ENCODE measurements around the gene IRF2.

IRF2 gene

GRCh38 chr4:184506527-184507121 is 32.3 kb upstream of the IRF2 start:
- TF ChIP-seq CTCF (IDR thresholded peaks at IDR 0.05; ENCODE audit: low read depth, low read length), result no peak
- H3K4me3 ChIP-seq (ENCODE audit: low read depth, low read length), result no peak overlapping the region

GRCh38 chr4:184504385-184504784 is 30.0 kb upstream of the IRF2 start:
- no peak overlapping the region for H3K4me3 ChIP-seq (ENCODE audit: low read depth, low read length)
- no peak for TF ChIP-seq CTCF (IDR thresholded peaks at IDR 0.05; ENCODE audit: low read depth, low read length)

DNA sequence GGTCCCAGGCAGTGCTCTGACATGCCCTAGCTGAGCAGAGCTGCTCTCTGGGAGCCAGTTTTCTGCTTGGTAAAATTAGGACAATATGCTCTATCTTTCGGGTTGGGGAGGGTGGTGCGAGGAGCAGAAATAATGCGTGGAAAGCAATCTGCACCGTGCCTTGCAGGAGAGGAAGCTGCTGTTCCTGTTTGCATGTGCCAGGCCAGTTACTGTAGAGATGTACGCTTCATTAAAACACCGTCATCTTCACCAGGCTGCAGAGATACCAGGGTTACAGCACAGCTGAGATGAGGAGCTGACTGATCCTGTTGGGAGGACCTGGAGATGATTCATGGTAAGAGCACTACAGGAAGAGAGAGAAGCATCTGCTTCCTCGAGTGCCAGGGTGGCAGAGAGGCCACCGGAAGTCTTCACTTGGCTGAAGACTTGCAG is 29.5 kb upstream of the IRF2 start:
- no peak for TF ChIP-seq CTCF (IDR thresholded peaks at IDR 0.05; ENCODE audit: low read depth, low read length)
- no peak overlapping the region for H3K4me3 ChIP-seq (ENCODE audit: low read depth, low read length)

- no peak overlapping the region for H3K4me3 ChIP-seq (ENCODE audit: low read depth, low read length)
- TF ChIP-seq CTCF (IDR thresholded peaks at IDR 0.05; ENCODE audit: low read depth, low read length), result no peak
Observed at GRCh38 chr4:184500748-184501589, 26.6 kb upstream of the IRF2 start.

- H3K4me3 ChIP-seq (ENCODE audit: low read depth, low read length), result no peak overlapping the region
- TF ChIP-seq CTCF (IDR thresholded peaks at IDR 0.05; ENCODE audit: low read depth, low read length), result no peak
Observed at GRCh38 chr4:184499996-184500395, 25.6 kb upstream of the IRF2 start.

- no peak for TF ChIP-seq CTCF (IDR thresholded peaks at IDR 0.05; ENCODE audit: low read depth, low read length)
- H3K4me3 ChIP-seq (ENCODE audit: low read depth, low read length), result no peak overlapping the region
Observed at GRCh38 chr4:184498598-184498997, 24.2 kb upstream of the IRF2 start.

GRCh38 chr4:184489771-184490170 is 15.4 kb upstream of the IRF2 start:
- no peak for TF ChIP-seq CTCF (IDR thresholded peaks at IDR 0.05; ENCODE audit: low read depth, low read length)
- no peak overlapping the region for H3K4me3 ChIP-seq (ENCODE audit: low read depth, low read length)

All from WI38 (cell line).